Caco-2 (cell line): ENCODE data around the gene CCDC28A. TPM values are rescaled to one million over a fixed set of nuclear protein-coding genes. Genes with fewer than 3 reads are reported as not detected.

Experiments
- BruUV-seq: library from RNA; stranded (reverse); fragments of 400-500 nt; replicated peaks from 2 replicates; lab custom pipeline; 2021; lab: Mats Ljungman, UMichigan
- CTCF ChIA-PET: fragments of 300-600 bp; sonication (Branson Sonifier 250); formaldehyde crosslinking; loops from one replicate; lab custom pipeline; 2022; ENCODE audit warnings: antibody characterized with exemption; lab: Charles Lee
- POLR2A ChIA-PET: fragments of 300-600 bp; sonication (Branson Sonifier 250); formaldehyde crosslinking; loops from one replicate; lab custom pipeline; 2022; ENCODE audit warnings: antibody characterized with exemption; lab: Charles Lee
- DNase-seq, 2 experiments: peaks; one replicate each; pipeline versions ENCODE4 v3.0.0 to v3.0.0-alpha.2; 2020 to 2022
- H3K27me3 ChIP-seq: replicated peaks from 2 replicates; pipeline ENCODE4 v1.6.0; 2011; ENCODE audit warnings: low read length; ENCODE audit not compliant: control insufficient read depth, insufficient read depth
- H3K36me3 ChIP-seq: 2 replicates; pipeline ENCODE4 v1.5.1; 2011; ENCODE audit warnings: low read length; ENCODE audit not compliant: control insufficient read depth, insufficient read depth
- H3K4me1 ChIP-seq: fragments of 250-450 bp; sonication (Bioruptor Pico); 2 replicates; pipeline ENCODE4 v1.5.1; 2020; ENCODE audit warnings: mild to moderate bottlenecking
- H3K4me3 ChIP-seq: 2 replicates; pipeline ENCODE4 v1.5.1; 2011; ENCODE audit warnings: low read depth, mild to moderate bottlenecking, control low read depth, low read length
- H3K9me3 ChIP-seq: fragments of 250-450 bp; sonication (Bioruptor Pico); 2 replicates; pipeline ENCODE4 v1.5.1; 2020; ENCODE audit warnings: mild to moderate bottlenecking, moderate library complexity
- H3K27ac Mint-ChIP-seq: one replicate; pipeline ENCODE4 v1.8.0; 2022; ENCODE audit warnings: mixed read lengths; ENCODE audit not compliant: unreplicated experiment
- H3K27me3 Mint-ChIP-seq: one replicate; pipeline ENCODE4 v1.8.0; 2022; ENCODE audit warnings: mixed read lengths; ENCODE audit not compliant: insufficient read depth, unreplicated experiment
- H3K36me3 Mint-ChIP-seq: one replicate; pipeline ENCODE4 v1.8.0; 2022; ENCODE audit warnings: mild to moderate bottlenecking, mixed read lengths; ENCODE audit not compliant: insufficient read depth, unreplicated experiment
- H3K4me1 Mint-ChIP-seq: one replicate; pipeline ENCODE4 v1.8.0; 2022; ENCODE audit warnings: low read depth, mixed read lengths; ENCODE audit not compliant: unreplicated experiment
- H3K4me3 Mint-ChIP-seq: one replicate; pipeline ENCODE4 v1.8.0; 2022; ENCODE audit warnings: mild to moderate bottlenecking, moderate library complexity, mixed read lengths; ENCODE audit not compliant: unreplicated experiment
- H3K9me3 Mint-ChIP-seq: one replicate; pipeline ENCODE4 v1.8.0; 2022; ENCODE audit warnings: mixed read lengths; ENCODE audit not compliant: unreplicated experiment
- CTCF ChIP-seq, 2 experiments: fragments of 200-600 bp in 1 of 2; IDR thresholded peaks; 1 replicate in 1 of 2; 2 replicates in 1 of 2; pipeline versions ENCODE4 v1.5.1 to v1.8.0; 2011 to 2022; ENCODE audit warnings: antibody characterized with exemption in 1 of 2, control low read depth in 1 of 2, inconsistent platforms in 1 of 2, low read depth in 1 of 2, low read length in 1 of 2, mild to moderate bottlenecking in 1 of 2, moderate library complexity in 1 of 2; ENCODE audit not compliant: insufficient read depth in 1 of 2, severe bottlenecking in 1 of 2, unreplicated experiment in 1 of 2
- intact Hi-C: fragments of 100-400 bp; cut with micrococcal nuclease; formaldehyde crosslinking; loops from one replicate; pipeline ENCODE4 v1.10.0; 2022; ENCODE audit not compliant: unreplicated experiment
- total RNA-seq: library from RNA; stranded (reverse); gene quantifications from 2 replicates; pipeline ENCODE4 v1.2.3, GENCODE V29; 2022

CCDC28A gene
- total RNA-seq, 1 experiment from 2014 or later: 10.8 TPM

GRCh38 chr6:138736640-138737039 lies 36.9 kb upstream of the CCDC28A start:
- no peaks in the 10 kb centered on the region for H3K27me3 ChIP-seq
- intact Hi-C loops: no loop called here
- H3K36me3 ChIP-seq: no peaks in the 10 kb centered on the region
- ChIA-PET POLR2A (no interaction called here), CTCF (no interaction called here)
- Mint-ChIP-seq H3K36me3 (no peaks in the 10 kb centered on the region), H3K4me3 (no peak overlapping the region), H3K4me1 (no peaks in the 10 kb centered on the region), H3K27ac (no peak overlapping the region), H3K27me3 (no peaks in the 10 kb centered on the region), H3K9me3 (peaks cover 9% of the 10 kb centered on the region)
- H3K4me3 ChIP-seq: no peak overlapping the region
- DNase-seq: no peak
- BruUV-seq: no TSS peak
- H3K9me3 ChIP-seq: no peaks in the 10 kb centered on the region
- H3K4me1 ChIP-seq: no peaks in the 10 kb centered on the region
- TF ChIP-seq CTCF (IDR thresholded peaks at IDR 0.05; ENCODE audit: insufficient read depth in 1 of 2, low read depth in 1 of 2, low read length in 1 of 2, severe bottlenecking in 1 of 2, unreplicated experiment in 1 of 2): no peak

GRCh38 chr6:138752017-138752416 lies 21.6 kb upstream of the CCDC28A start:
- ChIA-PET POLR2A (no interaction called here), CTCF (interaction anchor here (0.6 to 1.0 kb wide), 2 partner anchors 10 to 14 kb away, joined by 3 read pairs; no protein-coding TSS in a partner anchor)
- intact Hi-C loops: no loop called here
- H3K4me3 Mint-ChIP-seq: no peak overlapping the region
- H3K9me3 Mint-ChIP-seq: no peaks in the 10 kb centered on the region
- H3K27ac Mint-ChIP-seq: no peak overlapping the region
- H3K4me1 Mint-ChIP-seq: no peaks in the 10 kb centered on the region
- BruUV-seq: no TSS peak
- TF ChIP-seq CTCF (IDR thresholded peaks at IDR 0.05; ENCODE audit: insufficient read depth in 1 of 2, low read depth in 1 of 2, low read length in 1 of 2, severe bottlenecking in 1 of 2, unreplicated experiment in 1 of 2): peak; percentile 44 to 54
- no peaks in the 10 kb centered on the region for H3K36me3 Mint-ChIP-seq
- H3K27me3 Mint-ChIP-seq: no peaks in the 10 kb centered on the region
- H3K36me3 ChIP-seq: no peaks in the 10 kb centered on the region
- no peaks in the 10 kb centered on the region for H3K9me3 ChIP-seq
- DNase-seq: peak in 1 of 2 experiments; percentile 22
- H3K4me1 ChIP-seq: no peaks in the 10 kb centered on the region; the same call in 1 of the 2 replicates
- no peaks in the 10 kb centered on the region for H3K27me3 ChIP-seq
- no peak overlapping the region for H3K4me3 ChIP-seq

GRCh38 chr6:138757136-138757535 lies 16.4 kb upstream of the CCDC28A start:
- POLR2A ChIA-PET: no interaction called here

More at GRCh38 chr6:138757136-138757535, 16.4 kb upstream of the CCDC28A start:
- intact Hi-C loops: no loop called here
- CTCF ChIA-PET: no interaction called here
- Mint-ChIP-seq H3K4me3 (no peak overlapping the region), H3K27ac (peak overlapping the region; percentile 63), H3K27me3 (no peaks in the 10 kb centered on the region), H3K4me1 (no peaks in the 10 kb centered on the region), H3K9me3 (no peaks in the 10 kb centered on the region), H3K36me3 (no peaks in the 10 kb centered on the region)
- H3K36me3 ChIP-seq: no peaks in the 10 kb centered on the region
- BruUV-seq: no TSS peak
- no peak for TF ChIP-seq CTCF (IDR thresholded peaks at IDR 0.05; ENCODE audit: insufficient read depth in 1 of 2, low read depth in 1 of 2, low read length in 1 of 2, severe bottlenecking in 1 of 2, unreplicated experiment in 1 of 2)
- no peaks in the 10 kb centered on the region for H3K9me3 ChIP-seq
- DNase-seq: peak in 1 of 2 experiments; percentile 14
- H3K4me3 ChIP-seq: no peak overlapping the region
- H3K4me1 ChIP-seq: no peaks in the 10 kb centered on the region; the same call in 1 of the 2 replicates
- no peaks in the 10 kb centered on the region for H3K27me3 ChIP-seq
